K562 treated with DMSO at 1 percent for 48 hours (cell line): ENCODE results near the gene SP8. TPM values are rescaled to one million over a fixed set of nuclear protein-coding genes. Genes with fewer than 3 reads are reported as not detected.

Experiments used
- total RNA-seq: library from RNA; unstranded; fragments of 300-600 nt; gene quantifications from 2 replicates; pipeline ENCODE4 v1.2.3, GENCODE V29; 2022; ENCODE audit warnings: low replicate concordance; ENCODE audit errors: extremely low read depth

The SP8 gene
- not detected in 2 replicates for total RNA-seq

DNA sequence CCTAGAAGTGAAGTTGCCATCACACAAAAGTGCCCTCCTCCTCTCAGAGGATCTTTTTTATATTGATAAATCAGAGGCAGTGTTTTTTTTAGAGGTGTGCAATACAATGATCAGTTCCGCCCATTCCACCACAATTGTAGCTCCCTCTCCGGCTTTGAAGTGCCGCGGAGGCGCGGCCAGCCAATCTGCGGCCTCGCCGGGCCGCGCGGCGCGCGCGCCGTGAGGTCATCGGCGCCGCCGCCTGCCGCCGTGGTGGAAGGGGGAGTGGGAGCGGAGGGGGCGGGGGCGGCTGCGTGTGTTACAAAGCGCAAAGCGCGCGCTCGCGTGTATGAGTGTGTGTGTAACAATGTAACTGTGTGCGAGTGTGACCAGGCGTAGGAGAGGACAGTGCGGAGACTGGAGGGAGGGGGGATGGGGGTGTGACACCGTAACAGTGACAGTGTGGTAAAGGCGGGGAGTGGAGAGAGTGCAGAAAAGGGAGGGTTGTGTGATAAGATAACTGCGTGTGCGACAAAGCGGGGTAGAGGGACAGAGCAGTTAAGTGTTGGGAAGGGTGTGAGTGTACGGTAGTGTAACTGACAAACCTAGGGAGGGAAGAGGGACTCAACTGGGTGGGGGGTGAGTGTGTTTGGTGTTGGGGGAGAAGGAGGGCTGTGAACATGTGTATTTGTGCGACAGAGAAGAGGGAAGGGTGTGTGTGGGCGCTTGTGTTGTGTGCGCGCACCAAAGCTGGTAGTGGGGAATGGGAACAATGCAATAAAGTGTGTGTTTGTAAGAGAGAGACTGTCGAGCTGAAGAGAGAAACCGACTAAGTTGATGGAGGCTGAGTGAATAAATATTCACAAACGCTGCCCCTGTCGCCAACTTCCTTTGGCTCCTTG, at the start of gene SP8:
Gene SP8 (minus strand): TSS at position 108 of the 881 bp plus-strand sequence. CDS start 88 bp downstream, at position 20.

Other genes with a start within 250 kb of the SP8 start
- gene ABCB5, start 171.2 kb downstream of the SP8 start, total RNA-seq, result not detected in 2 replicates